ENCODE data around the gene PTBP3. TPM values are rescaled to one million over a fixed set of nuclear protein-coding genes. Genes with fewer than 3 reads are reported as not detected.
A peak's percentile ranks its signal among the peaks of the same experiment; 100 is the strongest.

Gene PTBP3
- total RNA-seq, 2 donors from 2014 or later: 77.7 to 91.8 TPM

- peak overlapping the region; percentile 95 to 99 for H3K27ac Mint-ChIP-seq
- peaks cover under 1 to 6% of the 10 kb centered on the region in 2 donors for H3K36me3 Mint-ChIP-seq
- DNase-seq (ENCODE audit: low spot score in 2 of 2): peak; percentile 88 to 91
- ATAC-seq: peak; percentile 78 to 84
- H3K9me3 Mint-ChIP-seq: no peaks in the 10 kb centered on the region
Measured at GRCh38 chr9:112333639-112334431, 416 bp upstream of the PTBP3 start.

- DNase-seq (ENCODE audit: low spot score in 2 of 2) (no peak), ATAC-seq (no peak)
- Mint-ChIP-seq H3K9me3 (no peaks in the 10 kb centered on the region), H3K27ac (peak overlapping the region; percentile 90 to 97), H3K36me3 (peaks cover 6 to 8% of the 10 kb centered on the region in 2 donors)
Measured at GRCh38 chr9:112332674-112332976, 794 bp downstream of the PTBP3 start.

DNA sequence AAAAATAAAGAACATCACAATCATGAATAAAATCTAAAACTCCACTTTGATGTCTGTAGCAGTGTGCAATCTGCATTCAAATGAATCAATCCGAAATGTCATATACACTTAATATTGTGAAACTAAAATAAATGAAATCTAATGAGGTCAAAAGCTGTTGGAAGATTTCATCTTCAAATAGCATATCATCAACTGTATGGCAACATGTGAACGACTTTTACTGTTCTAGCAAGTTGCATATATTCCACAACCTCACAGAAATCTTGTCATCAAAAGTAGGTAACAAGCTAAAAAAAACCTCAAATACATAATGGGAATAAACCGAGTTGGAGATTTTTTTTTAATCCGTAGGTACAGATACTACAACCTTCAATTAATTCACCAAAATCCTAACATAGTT lies 1.2 kb downstream of the PTBP3 start:
- Mint-ChIP-seq H3K27ac (peak overlapping the region; percentile 90 to 97), H3K36me3 (peaks cover 6 to 8% of the 10 kb centered on the region in 2 donors), H3K9me3 (no peaks in the 10 kb centered on the region)
- ATAC-seq (no peak), DNase-seq (ENCODE audit: low spot score in 2 of 2) (no peak)

DNA sequence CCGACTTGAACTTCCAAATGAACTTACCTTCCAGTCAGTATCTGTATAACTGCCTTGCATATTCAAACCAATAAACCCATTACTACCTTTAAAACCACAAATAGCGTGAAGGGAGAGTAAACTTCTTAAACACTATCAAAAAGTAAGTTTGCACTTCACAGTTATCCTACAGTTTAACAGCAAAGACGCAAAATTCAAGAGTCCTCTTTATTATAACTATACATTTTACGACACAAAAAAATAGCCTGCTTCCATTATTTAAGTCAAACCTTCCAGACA lies 1.8 kb downstream of the PTBP3 start:
- Mint-ChIP-seq H3K27ac (peak overlapping the region in 1 of 2 donors; percentile 97), H3K9me3 (no peaks in the 10 kb centered on the region), H3K36me3 (peaks cover 6 to 8% of the 10 kb centered on the region in 2 donors)
- no peak for ATAC-seq
- DNase-seq (ENCODE audit: low spot score in 2 of 2): no peak

- no peak for DNase-seq (ENCODE audit: low spot score in 2 of 2)
- peaks cover 10 to 32% of the 10 kb centered on the region in 2 donors for H3K36me3 Mint-ChIP-seq
Measured at GRCh38 chr9:112328545-112328944, 4.9 kb downstream of the PTBP3 start.

DNA sequence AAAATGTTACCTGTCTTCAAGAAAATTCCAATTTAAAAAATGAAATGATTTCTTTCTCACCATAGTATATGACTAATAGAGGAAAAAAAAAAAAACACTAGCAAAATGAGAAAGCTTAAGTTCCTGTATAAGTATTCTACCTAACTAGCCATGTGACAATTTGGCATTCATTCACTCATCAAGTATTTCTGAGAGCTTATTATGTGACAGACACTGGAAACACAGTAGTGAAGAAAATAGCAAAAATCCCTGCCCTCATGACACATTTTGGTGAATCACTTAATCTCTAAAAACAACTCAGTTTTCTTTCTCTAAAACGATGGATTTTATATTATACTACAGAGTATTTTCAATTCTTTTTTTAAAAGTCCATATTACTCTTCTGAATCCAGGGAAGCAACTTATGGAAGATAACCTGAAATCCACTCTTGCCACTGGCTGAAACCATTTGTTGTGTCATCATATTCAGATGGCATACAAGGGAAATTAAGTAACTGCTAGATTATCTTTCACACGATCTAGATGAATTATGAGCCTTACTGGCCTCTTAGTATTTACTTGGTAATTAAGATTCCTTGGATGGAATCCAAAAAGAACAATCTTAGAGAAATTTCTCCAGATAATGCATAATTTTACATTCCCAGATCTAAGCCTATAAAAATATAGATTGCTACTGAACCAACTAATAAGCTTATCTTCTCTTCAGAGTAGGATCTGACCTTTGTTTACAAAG lies 5.5 kb downstream of the PTBP3 start:
- DNase-seq (ENCODE audit: low spot score in 2 of 2) (no peak), ATAC-seq (peak; percentile 61)
- Mint-ChIP-seq H3K9me3 (peaks cover 8 to 12% of the 10 kb centered on the region in 2 donors), H3K36me3 (peaks cover 15 to 37% of the 10 kb centered on the region in 2 donors), H3K27ac (no peak overlapping the region)

More at GRCh38 chr9:112328545-112328944, 4.9 kb downstream of the PTBP3 start:
- no peak for ATAC-seq
- H3K27ac Mint-ChIP-seq: no peak overlapping the region
- peaks cover 4 to 10% of the 10 kb centered on the region in 2 donors for H3K9me3 Mint-ChIP-seq

DNA sequence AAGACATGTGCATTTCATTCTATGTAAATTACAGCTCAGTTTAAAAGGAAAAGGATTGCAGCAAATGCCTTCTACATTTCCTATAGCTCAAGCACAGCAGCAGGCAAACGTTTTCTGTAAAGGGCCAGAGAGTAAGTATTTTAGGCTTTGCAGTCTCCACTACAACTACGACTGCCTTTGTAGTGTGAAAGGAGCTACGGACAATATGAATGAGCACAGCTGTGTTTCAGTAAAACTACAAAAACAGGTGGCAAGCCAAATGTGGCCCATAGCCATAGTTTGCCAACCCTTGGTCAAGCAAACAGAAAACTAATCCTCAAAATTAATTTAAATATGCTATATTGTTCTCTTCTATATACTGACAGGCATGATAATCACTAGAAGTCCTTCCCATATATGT lies 7.2 kb downstream of the PTBP3 start:
- H3K27ac Mint-ChIP-seq: no peak overlapping the region
- peaks cover 8 to 12% of the 10 kb centered on the region in 2 donors for H3K9me3 Mint-ChIP-seq
- DNase-seq (ENCODE audit: low spot score in 2 of 2) (no peak), ATAC-seq (no peak)
- peaks cover 13 to 37% of the 10 kb centered on the region in 2 donors for H3K36me3 Mint-ChIP-seq

GRCh38 chr9:112325600-112325999 lies 7.8 kb downstream of the PTBP3 start:
- no peak for DNase-seq (ENCODE audit: low spot score in 2 of 2)
- ATAC-seq: no peak
- peaks cover 13 to 37% of the 10 kb centered on the region in 2 donors for H3K36me3 Mint-ChIP-seq
- peaks cover 8 to 12% of the 10 kb centered on the region in 2 donors for H3K9me3 Mint-ChIP-seq
- no peak overlapping the region for H3K27ac Mint-ChIP-seq

DNA sequence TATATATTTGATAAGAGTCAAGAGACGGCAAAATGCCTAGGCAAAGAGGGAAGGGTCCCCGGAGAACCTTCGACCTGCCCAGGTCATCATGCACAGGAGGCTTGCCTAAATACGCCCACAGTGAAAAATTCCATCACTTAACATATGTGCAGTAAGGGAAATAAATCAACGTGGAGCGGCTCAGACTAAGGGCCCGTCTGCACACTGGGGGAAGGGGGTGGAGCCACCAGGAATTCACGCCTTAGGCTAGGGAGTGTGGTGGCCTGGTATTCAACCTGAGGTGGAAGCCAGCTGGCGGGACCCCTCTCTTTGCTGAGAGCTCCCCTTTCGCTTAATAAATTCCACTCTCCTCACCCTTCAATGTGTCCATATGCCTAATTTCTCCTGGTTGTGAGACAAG lies 8.3 kb downstream of the PTBP3 start:
- H3K27ac Mint-ChIP-seq: no peak overlapping the region

GRCh38 chr9:112323378-112323854 lies 10.0 kb downstream of the PTBP3 start:
- DNase-seq (ENCODE audit: low spot score in 2 of 2) (no peak), ATAC-seq (no peak)
- Mint-ChIP-seq H3K36me3 (peaks cover 13 to 46% of the 10 kb centered on the region in 2 donors), H3K9me3 (peaks cover 8 to 12% of the 10 kb centered on the region in 2 donors), H3K27ac (no peak overlapping the region)

More for the DNA sequence above, 8.3 kb downstream of the PTBP3 start:
- H3K36me3 Mint-ChIP-seq: peaks cover 13 to 37% of the 10 kb centered on the region in 2 donors
- ATAC-seq (no peak), DNase-seq (ENCODE audit: low spot score in 2 of 2) (no peak)
- H3K9me3 Mint-ChIP-seq: peaks cover 8 to 12% of the 10 kb centered on the region in 2 donors

GRCh38 chr9:112322701-112323377 lies 10.6 kb downstream of the PTBP3 start:
- H3K36me3 Mint-ChIP-seq: peaks cover 13 to 49% of the 10 kb centered on the region in 2 donors
- H3K27ac Mint-ChIP-seq: no peak overlapping the region
- H3K9me3 Mint-ChIP-seq: peaks cover 8 to 12% of the 10 kb centered on the region in 2 donors
- DNase-seq (ENCODE audit: low spot score in 2 of 2) (no peak), ATAC-seq (no peak)

- peak overlapping the region; percentile 75 to 85 for H3K27ac Mint-ChIP-seq
- H3K9me3 Mint-ChIP-seq: no peaks in the 10 kb centered on the region
- DNase-seq (ENCODE audit: low spot score in 2 of 2): no peak
- ATAC-seq: no peak
- peaks cover 0 to 27% of the 10 kb centered on the region in 2 donors for H3K36me3 Mint-ChIP-seq
Measured at GRCh38 chr9:112316258-112316943, 17.0 kb downstream of the PTBP3 start.

- Mint-ChIP-seq H3K36me3 (peaks cover 0 to 27% of the 10 kb centered on the region in 2 donors), H3K27ac (peak overlapping the region; percentile 75 to 85), H3K9me3 (no peaks in the 10 kb centered on the region)
- no peak for ATAC-seq
- no peak for DNase-seq (ENCODE audit: low spot score in 2 of 2)
Measured at GRCh38 chr9:112315331-112316257, 17.8 kb downstream of the PTBP3 start.

GRCh38 chr9:112312139-112312538 lies 21.3 kb downstream of the PTBP3 start:
- ATAC-seq (no peak), DNase-seq (ENCODE audit: low spot score in 2 of 2) (no peak)
- Mint-ChIP-seq H3K9me3 (no peaks in the 10 kb centered on the region), H3K27ac (no peak overlapping the region), H3K36me3 (peaks cover 0 to 2% of the 10 kb centered on the region in 2 donors)

GRCh38 chr9:112311497-112311896 lies 21.9 kb downstream of the PTBP3 start:
- Mint-ChIP-seq H3K36me3 (no peaks in the 10 kb centered on the region), H3K9me3 (no peaks in the 10 kb centered on the region), H3K27ac (no peak overlapping the region)
- DNase-seq (ENCODE audit: low spot score in 2 of 2) (no peak), ATAC-seq (no peak)

DNA sequence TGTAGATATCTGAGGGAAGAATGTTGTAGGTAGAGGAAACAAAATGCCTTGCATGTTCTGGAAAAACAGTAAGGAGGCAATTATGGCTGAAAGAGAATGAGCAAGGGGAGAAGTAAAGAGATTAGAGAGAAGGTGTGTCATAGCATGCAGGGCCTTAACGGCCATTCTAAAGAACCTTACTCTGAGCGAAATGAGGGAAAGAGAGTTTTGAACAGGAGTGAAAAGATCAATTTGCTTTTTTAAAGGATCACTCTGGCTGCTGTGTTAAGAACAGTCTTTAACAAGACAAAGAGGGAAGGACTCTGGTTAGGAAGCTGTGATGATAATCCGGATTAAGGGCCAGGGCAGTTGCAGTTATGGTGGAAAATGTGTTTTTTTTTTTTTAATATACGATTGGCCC lies 22.6 kb downstream of the PTBP3 start:
- DNase-seq (ENCODE audit: low spot score in 2 of 2) (no peak), ATAC-seq (no peak)
- Mint-ChIP-seq H3K9me3 (no peaks in the 10 kb centered on the region), H3K27ac (no peak overlapping the region), H3K36me3 (no peaks in the 10 kb centered on the region)
